GM11168 (cell line): ENCODE data around the gene LGR6.
"Not testable (repeated sequence)": the region's sequence is repeated elsewhere in the genome, so short reads cannot be mapped to it uniquely, and the experiment has no call there.

ENCODE experiments used
- in situ Hi-C: fragments of 300-500 bp; cut with MboI; formaldehyde crosslinking; loops from one replicate; pipeline ENCODE4 v1.12.0; 2022; ENCODE audit warnings: low sequenced_read_pairs; ENCODE audit not compliant: unreplicated experiment

LGR6 gene

DNA sequence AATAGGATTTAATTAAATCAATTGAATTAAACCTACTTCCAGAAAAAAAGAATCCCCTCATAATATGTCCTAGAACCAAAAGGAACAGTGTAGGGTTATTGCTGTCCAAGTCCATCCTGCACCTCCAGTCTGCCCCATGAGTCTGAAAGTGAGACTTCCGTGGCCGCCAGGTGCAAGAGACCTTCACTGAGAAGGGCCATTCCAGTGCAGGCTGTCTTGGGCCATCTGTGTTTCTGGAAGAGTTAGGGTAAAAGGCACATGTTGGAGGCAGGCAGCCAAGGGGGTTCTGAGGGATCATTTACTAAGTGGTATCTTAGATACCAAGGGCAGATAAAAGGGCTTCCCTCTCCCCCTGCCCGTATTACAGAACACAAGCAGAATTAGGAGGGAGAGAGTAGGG, 117.1 kb downstream of the LGR6 start:
- in situ Hi-C loops: loop anchor here (5.0 kb wide), 1 partner anchor 103 kb away; no protein-coding TSS in a partner anchor

DNA sequence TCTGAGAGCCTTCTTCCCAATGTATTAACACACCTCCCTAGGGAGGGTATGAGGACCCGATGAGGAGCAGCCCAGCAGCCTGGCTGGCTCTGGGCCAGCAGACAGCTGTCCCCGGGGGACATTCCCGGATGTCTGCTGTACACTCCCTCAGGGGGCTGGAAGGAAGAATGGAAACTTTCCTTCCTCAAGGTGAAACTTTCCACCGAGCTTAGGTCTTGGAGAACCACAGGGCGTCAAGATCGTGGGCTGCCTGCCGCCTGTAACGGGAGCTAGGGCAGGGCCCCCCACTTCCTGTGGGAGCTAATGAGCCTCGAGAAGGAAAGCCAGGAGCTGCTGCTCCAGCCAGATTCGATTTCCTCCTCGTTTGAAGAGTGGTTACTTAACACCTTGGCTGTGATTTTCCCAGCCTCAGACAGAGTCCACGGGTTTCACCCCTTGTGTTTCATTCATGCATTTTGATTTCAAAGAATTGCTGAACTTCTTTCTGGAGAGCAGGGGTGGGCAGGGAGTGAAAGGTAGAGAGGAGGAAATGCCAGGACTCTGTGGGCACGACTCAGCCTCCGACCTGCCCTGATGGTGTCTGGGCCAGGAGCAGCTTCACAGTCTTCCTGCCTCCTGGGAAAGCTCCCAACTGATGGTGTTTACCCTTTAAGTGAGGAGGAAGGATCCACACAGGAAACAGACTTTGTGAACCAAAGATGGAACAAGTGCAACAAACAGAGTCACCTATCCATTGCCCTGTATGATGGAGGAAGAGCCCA, 118.5 kb downstream of the LGR6 start:
- in situ Hi-C loops: loop anchor here (5.0 kb wide), 1 partner anchor 105 kb away; no protein-coding TSS in a partner anchor

DNA sequence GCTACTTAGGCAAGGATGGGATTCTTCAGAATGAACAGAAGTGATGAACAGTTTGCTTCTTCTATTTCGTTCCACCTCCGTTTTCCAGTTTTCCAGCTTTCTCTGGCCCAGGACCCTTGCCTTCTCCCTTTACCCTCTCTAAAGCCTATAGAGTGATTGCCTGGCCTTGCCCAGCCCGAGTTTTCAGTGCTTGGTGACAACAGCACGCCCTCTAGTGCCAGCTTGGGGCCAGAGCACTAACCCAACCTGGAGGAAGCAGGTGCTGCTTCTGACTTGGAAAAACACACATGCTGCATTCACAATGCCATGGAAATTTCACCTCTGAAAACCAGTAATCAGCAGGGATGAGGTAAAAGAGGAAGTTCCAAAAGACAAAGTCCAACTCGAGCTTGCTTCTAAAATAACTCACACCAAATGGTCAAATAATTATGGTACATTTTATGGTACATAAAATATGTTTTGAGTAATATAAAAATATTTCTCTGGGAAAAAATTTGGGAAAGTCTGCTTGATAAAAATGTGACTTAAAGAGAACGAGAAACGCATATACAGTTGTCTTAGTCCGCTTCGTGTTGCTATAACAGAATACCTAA, 122.1 kb downstream of the LGR6 start:
- in situ Hi-C loops: no loop called here

DNA sequence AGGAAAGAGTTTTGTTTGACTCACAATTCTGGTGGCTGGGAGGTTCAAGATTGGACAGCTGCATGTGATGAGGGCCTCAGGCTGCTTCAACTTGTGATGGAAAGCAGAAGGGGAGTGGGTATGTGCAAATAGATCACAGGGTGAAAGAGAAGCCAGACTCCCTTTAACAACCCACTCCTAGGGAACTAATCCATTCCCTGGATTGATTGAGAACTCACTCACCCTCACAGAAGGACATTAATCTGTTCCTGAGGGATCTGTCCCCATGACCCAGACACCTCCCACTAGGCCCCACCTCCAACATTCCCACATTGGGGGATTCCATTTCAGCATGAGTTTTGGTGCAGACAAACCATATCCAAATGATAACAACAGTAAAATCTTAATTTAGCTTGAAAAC, 122.6 kb downstream of the LGR6 start:
- in situ Hi-C loops: no loop called here

DNA sequence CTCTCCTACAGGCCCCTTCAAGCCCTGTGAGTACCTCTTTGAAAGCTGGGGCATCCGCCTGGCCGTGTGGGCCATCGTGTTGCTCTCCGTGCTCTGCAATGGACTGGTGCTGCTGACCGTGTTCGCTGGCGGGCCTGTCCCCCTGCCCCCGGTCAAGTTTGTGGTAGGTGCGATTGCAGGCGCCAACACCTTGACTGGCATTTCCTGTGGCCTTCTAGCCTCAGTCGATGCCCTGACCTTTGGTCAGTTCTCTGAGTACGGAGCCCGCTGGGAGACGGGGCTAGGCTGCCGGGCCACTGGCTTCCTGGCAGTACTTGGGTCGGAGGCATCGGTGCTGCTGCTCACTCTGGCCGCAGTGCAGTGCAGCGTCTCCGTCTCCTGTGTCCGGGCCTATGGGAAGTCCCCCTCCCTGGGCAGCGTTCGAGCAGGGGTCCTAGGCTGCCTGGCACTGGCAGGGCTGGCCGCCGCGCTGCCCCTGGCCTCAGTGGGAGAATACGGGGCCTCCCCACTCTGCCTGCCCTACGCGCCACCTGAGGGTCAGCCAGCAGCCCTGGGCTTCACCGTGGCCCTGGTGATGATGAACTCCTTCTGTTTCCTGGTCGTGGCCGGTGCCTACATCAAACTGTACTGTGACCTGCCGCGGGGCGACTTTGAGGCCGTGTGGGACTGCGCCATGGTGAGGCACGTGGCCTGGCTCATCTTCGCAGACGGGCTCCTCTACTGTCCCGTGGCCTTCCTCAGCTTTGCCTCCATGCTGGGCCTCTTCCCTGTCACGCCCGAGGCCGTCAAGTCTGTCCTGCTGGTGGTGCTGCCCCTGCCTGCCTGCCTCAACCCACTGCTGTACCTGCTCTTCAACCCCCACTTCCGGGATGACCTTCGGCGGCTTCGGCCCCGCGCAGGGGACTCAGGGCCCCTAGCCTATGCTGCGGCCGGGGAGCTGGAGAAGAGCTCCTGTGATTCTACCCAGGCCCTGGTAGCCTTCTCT, 124.6 kb downstream of the LGR6 start:
- in situ Hi-C loops: no loop called here

DNA sequence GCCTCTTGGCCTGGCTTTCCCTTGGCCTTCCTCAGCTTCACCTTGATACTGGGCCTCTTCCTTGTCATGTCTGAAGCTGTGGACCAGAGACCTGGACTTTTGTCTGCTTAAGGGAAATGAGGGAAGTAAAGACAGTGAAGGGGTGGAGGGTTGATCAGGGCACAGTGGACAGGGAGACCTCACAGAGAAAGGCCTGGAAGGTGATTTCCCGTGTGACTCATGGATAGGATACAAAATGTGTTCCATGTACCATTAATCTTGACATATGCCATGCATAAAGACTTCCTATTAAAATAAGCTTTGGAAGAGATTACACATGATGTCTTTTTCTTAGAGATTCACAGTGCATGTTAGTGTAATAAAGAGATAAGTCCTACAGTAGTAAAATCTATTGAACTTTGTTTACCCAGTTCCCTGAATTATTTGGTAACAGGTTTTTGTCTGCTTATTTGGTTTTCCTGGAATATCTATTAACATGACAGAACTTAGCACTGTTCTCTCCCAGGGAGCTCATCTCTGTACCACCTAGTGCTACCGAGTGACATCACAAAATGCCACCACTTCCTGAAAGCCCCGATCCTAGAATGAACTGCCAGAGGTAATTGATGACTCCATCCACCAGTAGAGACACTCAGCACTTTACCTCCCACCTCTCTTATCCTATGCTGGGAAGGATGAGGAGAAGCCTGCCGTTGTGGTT, 125.9 kb downstream of the LGR6 start:
- in situ Hi-C loops: no loop called here

DNA sequence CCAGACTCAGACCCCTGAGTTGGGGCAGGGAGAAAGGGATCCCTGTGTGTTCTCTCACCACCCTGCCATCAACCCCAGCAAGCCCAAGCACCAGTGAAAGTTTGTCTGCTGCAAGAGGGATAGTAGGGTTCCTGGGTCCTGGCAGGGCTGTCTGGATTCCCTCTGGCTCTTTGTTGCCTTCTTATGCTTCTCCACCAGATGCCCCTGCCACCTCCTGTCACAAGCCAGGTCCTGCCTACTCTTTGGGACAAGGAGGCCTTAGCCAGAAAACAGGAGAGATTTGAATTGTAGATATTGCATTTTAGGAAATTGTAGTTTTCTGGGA, 126.4 kb downstream of the LGR6 start:
- in situ Hi-C loops: no loop called here

DNA sequence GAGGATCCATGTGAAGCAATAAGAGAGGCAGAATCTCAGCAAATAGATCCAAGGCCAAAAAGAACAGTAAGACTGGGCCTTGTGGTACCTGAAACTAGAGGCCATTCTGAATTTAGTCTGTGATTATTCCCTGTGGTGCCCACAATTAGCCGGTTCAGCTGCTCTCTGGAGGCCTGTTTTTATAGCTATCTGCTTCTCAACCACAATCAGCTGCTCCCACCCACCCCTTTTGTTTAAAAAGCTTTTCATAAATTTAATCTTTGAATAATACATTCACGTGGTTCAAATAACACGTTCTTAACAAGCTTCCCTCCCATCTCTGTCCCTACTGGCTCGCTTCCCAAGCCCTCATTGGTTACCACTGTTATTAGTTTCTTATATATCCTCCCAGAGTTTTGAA, 130.1 kb downstream of the LGR6 start:
- in situ Hi-C loops: no loop called here

DNA sequence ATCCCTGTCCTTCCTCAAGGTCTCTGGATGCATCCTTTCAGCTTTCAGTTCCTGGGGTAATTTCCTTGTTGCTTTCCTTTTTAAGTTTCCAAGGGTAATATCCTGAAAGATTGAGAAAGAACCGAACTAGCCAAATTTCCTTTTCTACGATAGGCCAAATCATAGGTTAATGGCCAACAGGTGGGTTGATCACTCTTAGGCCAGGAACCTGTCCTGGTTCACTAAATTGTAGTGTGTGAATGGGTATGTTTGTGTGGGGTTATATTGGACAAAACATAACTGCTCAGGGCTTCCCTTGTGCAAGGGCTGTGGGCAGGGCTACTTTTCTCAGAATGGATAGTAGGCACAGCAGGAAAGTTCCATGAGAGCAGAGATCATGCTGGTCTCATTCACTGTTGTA, 131.0 kb downstream of the LGR6 start:
- in situ Hi-C loops: no loop called here

DNA sequence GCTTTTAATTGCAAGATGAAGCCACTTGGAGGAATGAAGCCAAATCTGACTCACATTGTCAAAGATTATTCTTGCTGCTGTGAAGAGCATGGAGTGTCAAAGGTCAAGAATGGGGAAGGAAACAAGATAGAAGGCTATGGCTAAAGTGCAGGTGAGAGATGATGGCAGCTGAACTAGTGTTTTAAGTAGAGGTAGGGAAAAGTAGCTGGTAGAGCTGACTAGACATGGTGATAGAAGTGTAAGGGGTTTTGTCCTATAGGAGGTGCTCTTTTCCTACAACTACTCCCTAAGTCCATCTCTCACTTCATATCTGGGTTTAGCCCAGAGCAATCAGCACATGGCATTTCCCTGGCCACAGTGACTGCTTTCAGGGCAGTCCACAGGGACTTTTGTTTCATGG, 136.3 kb downstream of the LGR6 start:
- in situ Hi-C loops: no loop called here

DNA sequence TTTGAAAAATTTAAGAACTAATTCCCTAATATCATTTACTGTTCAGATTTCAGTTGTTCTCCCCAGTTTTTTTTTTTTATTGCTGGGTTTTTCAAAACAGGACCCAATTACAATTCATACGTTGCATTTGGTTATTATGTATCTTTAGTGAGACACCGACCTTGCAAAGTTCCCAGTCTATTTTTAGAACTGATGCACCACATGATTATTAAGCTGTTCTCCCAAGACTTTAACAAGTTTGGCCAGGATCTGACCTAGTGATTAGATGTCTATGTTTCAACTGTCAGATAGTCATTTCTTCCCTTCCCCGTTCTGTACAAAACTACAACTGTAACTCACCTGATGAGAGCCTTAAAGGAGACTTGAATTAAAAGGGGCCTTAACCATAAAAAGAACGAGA, 140.3 kb downstream of the LGR6 start:
- in situ Hi-C loops: no loop called here

DNA sequence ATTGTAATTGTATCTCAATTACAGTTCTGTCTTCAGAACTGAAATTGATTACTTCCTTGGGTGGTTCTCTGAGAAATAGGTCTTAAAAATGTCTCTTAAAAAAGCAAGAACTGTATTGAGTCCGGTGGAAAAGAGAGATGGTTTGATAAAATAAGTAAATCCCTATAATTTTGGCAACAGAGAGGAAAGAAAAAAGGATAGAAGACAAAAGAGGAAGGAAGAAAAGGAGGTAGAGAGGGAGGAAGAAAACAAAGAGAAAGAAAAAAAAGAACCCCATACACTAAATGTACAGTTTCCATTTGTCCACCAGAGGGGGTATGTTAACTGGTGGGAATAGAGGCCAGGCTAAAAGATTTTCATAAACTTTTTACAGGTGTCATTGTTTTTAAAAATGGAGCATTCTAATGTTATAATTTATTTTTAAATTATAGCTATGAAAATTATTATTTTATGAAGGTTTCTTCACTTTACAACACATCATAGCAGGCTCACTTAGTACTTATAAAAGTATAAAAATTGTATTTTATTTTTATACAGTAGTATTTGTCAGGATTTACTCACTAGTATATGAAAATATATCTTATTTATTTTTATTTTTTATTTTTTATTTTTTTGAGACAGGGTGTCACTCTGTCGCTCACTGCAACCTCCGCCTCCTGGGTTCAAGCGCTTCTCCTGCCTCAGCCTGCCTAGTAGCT, 150.2 kb downstream of the LGR6 start:
- in situ Hi-C loops: no loop called here

DNA sequence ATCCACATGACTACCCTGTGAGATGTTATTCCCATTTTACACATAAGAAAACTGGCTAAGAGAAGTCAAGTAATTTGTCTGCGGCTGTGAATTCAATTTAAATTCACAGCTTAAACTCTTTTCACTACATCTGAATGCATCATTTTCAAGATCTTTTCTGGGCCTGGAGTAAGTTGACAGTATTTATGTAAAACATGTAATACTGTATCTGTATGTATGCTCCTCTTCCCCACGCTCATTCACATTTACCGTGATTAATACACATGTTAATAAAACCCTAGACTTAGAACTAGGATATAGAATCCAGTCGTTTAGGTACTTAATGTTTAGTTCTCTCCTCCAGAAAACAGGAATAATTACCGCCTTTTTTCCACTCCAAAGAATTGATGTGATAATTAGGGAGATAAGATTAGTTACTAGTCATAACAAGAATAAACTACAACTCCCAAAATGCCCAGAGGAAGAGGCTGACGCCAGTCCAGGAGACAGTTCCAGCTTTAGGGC, 154.5 kb downstream of the LGR6 start:
- in situ Hi-C loops: no loop called here

DNA sequence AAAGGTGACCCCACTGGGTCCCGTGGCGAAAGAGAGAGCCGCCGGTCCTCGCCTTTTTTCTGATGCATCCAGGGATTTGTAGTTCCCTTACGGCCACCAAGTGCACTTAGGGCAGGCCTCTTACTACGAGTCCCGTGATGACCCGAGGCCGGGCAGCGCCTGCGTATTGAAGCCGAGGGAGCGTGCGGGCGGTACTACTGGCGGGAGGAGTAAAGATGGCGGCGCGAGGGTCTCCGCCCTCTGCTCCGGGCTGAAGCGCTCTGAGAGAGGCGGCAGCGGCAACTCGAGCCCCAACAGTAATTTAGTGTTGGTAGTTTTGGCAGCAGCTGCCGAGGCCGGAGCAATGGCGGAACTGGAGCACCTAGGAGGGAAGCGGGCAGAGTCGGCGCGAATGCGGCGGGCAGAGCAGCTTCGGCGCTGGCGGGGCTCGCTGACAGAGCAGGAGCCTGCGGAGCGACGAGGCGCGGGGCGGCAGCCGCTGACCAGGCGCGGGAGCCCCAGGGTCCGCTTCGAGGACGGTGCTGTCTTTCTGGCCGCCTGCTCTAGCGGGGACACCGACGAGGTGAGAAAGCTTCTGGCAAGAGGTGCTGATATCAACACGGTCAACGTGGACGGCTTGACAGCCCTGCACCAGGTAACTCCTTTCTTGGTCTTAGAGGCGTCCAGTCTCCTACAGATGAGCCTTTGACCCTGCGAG, 155.1 kb downstream of the LGR6 start, which contains the start of gene PPP1R12B:
PPP1R12B (plus strand) TSS at position 191 of the 697 bp plus-strand sequence; CDS start at position 344, 153 bp downstream.
- in situ Hi-C loops: no loop called here

DNA sequence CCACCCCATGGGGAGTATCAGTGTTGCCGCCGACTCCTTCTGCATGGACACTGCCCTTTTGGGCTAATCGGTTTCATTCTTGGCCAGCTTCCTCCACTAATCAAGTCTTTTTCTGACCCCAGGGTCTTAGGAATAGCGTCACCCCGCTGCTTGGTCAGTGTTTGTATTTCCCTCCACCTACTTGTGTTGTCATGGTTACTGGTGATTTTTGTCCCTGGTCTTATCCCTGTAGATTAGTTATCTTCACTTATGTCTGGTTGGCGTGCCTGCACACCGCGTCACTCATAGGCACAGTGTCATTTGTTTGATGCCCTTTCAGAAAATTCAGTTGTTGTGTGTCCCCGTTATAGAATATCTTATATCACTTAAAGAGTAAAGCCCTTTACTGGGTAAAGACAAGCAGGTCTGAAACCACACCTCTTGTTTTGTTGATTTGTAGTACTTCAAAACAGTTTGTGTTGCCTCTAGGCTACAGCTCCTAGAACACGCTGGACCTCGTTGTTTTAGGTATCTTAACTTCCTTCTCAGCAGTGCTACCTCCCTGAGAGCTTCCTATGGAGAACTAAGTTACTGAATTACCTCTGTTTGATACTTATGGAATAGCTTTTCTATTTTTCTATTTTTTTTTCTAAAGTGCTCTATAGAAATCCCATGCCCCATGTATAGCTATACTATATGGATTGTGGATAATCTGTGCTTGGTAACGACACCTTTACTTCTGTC, 155.8 kb downstream of the LGR6 start:
- in situ Hi-C loops: no loop called here

DNA sequence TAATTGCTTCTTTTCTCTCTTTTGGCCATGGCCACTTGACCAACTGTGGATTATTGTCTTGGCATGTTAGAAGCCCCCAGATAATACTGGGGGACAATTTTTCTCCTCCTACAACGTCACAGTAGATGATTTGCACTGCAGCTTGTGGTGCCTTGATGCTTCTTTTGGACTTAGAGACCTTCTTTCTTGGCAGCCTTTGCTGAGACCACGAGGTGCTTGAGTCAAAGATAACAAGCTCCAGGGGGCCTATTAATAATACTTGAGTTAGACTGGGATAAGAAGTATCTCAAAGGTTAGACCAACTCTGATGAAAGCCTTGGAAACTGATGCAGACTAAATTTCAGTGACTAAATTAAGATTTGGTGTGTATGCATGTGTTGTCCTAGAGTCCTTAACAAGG, 158.1 kb downstream of the LGR6 start:
- in situ Hi-C loops: no loop called here

DNA sequence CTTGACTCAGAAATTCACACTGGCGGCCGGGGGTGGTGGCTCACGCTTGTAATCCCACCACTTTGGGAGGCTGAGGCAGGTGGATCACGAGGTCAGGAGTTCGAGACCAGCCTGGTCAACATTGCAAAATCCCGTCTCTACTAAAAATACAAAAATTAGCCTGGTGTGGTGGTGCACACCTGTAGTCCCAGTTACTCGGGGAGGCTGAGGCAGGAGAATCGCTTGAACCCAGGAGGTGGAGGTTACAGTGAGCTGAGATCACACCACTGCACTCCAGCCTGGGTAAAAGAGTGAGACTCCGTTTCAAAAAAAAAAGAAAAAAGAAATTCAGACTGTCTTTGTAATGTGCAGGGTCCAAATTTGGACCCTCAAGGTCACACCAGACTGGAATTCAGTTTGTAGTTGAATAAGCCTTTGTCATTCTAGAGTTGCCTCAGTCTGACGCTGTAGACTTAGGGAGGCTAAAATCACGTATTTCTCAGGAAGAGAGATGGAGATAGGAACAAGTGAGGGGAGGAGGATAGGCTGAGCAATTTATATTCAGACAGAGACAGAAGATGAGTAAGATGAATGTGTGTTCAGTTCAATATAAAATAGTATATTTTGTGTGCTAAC, 159.1 kb downstream of the LGR6 start:
- in situ Hi-C loops: not testable (repeated sequence)
